Amygdala (tissue), 56 donors: ENCODE measurements around the gene LRP5.
"Not testable (repeated sequence)": the region's sequence is repeated elsewhere in the genome, so short reads cannot be mapped to it uniquely, and the experiment has no call there.

ENCODE experiments used
- DNase-seq, 56 donors: peaks; one replicate each; lab custom pipeline; 2025; lab: John Stamatoyannopoulos, UW

Gene LRP5

DNA sequence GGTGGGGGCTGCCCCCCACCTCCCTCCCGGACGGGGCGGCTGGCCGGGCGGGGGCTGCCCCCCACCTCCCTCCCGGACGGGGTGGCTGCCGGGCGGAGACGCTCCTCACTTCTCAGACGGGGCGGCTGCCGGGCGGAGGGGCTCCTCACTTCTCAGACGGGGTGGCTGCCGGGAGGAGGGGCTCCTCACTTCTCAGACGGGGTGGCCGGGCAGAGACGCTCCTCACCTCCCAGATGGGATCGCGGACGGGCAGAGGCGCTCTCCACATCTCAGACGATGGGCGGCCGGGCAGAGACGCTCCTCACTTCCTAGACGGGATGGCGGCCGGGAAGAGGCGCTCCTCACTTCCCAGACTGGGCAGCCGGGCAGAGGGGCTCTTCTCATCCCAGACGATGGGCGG lies 163.2 kb downstream of the LRP5 start:
- DNase-seq: not testable (repeated sequence)

DNA sequence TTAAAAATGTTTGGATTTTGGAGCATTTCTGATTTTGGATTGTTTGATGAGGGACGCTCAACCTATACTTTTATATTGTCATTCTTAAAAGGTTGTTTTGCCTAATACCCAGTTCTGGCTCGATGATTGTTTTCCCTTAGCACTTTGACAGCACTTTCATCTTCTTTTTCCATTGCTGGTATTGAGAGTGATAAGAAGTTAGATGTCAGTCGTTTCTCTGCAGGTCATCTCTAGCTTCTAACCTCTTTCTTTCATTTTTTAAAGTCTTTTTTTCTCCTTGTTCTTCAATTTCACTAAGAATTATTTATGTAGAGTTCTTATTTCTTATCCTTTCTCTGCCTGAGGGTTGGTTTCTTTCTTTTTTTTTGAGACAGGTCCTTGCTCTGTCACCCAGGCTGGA lies 167.0 kb downstream of the LRP5 start:
- DNase-seq: no peak

DNA sequence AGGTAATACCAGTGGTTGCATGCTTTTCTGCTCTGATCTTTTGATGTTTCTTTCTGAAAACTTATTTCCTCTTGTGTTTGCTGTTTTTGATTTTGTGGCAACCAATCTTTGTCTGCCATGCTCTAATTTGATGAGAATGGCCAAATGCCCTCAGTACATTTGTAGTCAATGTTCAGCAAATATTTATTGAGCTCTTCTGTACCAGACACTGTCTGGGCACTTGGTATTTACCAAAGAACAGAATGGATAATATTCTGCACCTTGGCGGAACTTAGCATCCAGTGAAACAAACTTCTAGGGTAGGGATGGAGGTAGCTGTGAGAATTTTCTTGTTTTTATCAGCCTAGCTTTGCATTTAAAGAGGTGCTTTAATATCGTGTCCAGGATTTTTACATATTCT lies 167.8 kb downstream of the LRP5 start:
- DNase-seq: no peak

DNA sequence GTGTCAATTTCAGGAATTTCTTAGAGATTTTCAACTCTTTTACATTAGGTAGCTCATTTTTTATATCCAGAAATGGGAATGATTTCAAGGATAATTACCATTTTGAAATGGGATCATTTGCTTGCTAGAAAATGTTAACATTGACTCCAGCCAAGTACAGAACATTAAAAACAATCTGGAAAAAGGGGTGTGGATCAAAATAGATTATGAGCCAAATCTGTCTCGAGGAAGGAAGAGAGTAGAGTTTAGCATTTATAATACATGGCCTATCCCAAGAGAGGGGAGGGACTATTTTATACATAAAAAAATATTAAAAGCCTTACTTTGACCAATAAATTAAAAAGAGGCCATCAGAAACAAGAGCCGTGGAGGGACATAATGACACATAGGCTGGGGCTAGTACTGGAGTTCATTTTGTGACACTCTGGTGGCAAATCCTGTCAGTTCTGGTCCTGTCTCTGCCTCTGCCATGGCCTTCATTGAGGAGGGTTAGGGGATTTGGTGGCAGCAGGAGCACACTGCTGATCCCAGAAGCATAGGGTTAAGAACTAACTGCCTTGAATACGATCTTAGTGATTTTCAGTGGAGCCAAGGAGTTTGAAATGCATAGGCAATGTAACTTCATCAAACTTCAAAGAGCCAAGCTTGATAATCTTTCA lies 168.6 kb downstream of the LRP5 start:
- DNase-seq: no peak

DNA sequence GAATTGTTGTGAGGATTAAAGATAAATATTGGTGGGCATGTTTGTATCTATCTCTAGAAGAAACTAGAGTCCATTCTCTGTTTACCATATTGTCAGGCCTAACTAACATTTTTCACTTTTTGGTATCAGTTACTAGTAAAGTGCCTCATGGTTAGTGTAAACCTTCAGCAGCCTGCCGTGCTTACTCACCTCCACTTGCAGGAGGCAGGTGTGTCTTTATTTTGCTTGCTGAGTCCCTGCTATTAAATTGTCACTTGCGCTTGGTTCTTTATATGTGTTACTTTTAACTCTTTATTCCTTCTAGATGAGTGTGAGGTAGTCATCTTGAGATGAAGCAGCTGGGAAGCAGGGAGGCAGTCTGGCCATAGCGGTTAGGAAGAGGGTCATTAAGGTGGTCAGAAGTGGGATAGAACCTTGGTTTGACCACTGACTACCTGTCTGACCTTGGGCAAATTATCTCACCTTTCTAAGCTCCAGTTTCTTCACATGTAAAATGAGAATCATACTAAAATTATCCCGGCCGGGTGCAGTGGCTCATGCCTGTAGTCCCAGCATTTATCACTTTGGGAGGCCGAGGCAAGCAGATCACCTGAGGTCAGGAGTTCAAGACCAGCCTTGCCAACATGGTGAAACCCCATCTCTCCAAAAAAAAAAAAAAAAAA lies 169.3 kb downstream of the LRP5 start:
- DNase-seq: no peak

DNA sequence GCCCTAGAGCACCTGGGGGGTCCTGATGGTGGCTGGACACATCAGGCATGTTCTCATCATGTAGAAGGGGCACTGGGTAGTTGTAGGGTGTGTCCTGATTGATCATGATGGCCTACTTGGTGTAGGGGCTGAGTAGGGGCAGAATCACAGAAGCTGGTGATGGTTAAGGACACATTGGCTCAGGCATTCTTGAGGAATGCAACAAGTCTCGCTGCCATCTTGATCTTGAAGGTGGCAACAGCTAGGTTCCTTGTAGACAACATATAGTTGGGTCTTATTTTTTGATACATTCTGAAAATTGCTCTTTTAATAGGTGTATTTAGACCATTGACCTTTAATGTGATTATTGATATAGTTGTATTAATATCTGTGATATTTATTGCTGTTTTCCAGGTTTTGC lies 176.2 kb downstream of the LRP5 start:
- DNase-seq: no peak

DNA sequence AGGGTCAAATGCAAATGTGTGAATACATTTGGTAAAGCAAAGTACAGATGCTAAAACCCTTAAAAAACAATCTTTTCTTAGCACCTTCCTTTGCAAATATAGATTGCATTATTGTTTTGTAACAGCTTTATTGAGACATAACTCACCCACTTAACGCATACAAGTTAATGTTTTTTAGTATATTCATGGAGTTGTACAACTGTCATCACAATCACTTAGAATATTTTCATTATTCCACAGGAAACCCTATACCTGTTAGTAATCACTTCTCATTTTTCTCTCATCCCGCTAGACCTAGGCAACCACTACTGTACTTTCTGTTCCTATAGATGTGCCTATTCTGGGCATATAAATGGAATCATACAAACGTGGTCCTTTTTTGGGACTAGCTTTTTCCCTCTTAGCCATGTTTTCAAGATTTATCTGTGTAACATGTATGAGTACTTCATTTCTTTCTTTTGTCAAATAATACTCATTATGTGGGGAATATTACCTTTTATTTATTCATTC lies 182.9 kb downstream of the LRP5 start:
- DNase-seq: no peak

DNA sequence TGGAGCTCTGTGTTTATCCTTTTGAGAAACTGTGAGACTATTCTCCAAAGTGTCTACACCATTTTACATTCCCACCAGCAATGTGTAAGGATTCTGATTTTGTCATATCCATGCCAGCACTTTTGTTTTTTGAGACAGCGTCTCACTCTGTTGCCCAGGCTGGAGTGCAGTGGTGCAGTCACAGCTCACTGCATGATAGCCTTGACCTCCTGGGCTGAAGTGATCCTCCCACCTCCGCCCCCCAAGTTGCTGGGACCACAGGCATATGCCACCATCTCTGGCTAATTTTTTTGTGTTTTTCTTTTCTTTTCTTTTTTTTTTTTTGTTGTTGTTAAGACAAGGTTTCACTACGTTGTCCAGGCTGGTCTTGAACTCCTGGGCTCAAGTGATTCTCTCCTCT lies 183.5 kb downstream of the LRP5 start:
- DNase-seq: no peak

DNA sequence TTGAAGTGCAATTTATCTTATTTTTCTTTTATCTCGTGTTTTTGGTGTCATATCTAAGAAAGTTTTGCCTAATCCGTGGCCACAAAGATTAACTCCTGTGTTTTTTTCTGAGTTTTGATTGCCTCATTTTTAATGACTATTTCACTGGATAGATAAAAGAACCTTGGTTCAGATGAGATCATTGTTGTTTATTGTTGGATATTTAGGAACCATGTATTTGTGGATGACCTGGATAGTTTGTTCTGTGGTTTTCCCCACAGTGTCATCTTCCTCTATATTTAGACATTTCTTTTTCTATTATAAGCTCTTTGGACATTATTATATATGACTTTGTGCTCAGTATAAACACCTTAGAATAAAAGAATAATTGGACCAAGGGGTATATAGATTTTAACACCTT lies 185.4 kb downstream of the LRP5 start:
- DNase-seq: no peak

DNA sequence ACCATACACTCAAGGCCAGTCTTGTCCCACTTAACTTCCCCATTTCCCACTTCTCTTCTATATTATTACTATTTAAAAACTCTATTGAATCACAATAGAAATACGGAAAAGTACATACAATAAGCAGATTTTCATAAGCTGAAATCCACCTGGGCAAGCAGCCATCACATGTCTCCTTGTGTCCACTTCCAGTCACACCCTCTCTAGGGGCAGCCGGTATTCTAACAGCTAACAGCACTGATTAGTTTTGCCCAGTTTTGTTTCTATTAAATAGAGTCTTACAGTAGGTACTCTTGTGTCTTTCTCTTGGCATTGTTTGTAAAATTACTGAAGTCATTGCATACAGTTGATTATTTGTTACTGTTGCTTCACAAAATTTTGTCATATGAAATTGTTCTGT lies 185.9 kb downstream of the LRP5 start:
- no peak for DNase-seq
